Activated CD8-positive, alpha-beta memory T cell treated with anti-CD3 and anti-CD28 coated beads, Interleukin-2, amount 50 U/mL, for 24 hours (primary cell): ENCODE data around the gene TBX18.

Experiments used
- DNase-seq: peaks from one replicate; pipeline ENCODE4 v3.0.0-alpha.2; 2020; ENCODE audit errors: extremely low read depth

The TBX18 gene

DNA sequence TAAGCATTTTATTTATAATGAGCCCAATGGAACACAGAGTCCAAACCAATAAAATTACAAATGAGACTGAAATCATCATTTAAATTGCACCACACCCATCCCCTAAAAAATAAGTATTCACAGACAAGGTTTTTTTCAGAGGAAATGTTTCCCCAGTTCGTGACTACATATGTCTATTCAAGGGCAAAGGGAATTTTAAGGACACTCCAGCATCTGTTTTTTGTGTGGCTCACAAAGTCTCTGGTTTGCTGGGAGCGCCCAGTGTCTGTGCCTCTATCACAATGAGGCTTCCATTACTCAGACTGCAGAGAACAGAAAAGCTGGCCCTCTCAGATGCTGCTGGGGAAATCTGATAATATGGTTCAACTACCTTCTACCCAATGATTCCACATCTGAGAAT lies 16.0 kb downstream of the TBX18 start:
- DNase-seq, result no peak

- DNase-seq, result no peak
Observed at GRCh38 chr6:84743616-84744015, 20.8 kb downstream of the TBX18 start.

- DNase-seq, result no peak
Observed at GRCh38 chr6:84740385-84740784, 24.0 kb downstream of the TBX18 start.

- no peak for DNase-seq
Observed at GRCh38 chr6:84739866-84740208, 24.6 kb downstream of the TBX18 start.

DNA sequence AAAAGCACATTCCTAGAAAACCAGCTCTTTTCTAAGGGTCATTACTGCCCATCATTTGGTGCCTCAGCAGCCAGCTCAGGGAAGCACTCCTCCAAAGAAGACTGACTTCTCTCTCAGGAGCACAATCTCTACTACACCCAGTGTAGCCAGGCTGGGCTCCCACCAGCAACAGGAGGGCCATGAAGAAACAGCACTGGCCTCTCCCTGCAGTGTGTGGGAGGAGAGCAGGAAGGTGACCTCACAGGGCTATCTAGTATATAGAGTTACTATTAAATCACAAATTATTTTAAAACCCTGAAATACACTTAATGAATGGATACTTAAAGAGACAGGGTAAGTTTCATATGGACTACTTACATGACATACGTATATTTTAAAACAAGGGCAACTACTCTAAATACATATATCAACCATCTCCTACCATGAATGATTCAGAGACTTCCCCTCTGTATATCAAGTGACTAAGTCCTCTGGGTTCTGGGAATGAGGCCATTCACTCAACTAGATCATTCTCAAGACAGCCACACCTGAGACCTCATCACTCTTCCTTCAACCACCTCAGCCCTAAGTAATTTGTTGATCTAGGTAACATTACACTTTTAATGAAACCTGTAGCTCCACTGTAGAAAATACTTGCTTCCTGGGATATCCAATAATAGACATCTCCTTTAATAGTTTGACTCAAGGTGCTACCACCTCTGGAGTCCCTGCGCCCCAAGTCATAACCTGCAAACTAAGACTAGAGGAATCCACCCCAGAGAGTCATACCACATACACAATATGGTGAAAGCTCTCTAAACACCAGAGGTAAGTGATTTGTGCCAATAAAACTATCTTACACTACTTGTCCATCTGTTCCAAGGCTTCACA lies 25.2 kb downstream of the TBX18 start:
- no peak for DNase-seq

GRCh38 chr6:84733889-84734288 lies 30.5 kb downstream of the TBX18 start:
- no peak for DNase-seq

GRCh38 chr6:84731901-84732300 lies 32.5 kb downstream of the TBX18 start:
- no peak for DNase-seq

DNA sequence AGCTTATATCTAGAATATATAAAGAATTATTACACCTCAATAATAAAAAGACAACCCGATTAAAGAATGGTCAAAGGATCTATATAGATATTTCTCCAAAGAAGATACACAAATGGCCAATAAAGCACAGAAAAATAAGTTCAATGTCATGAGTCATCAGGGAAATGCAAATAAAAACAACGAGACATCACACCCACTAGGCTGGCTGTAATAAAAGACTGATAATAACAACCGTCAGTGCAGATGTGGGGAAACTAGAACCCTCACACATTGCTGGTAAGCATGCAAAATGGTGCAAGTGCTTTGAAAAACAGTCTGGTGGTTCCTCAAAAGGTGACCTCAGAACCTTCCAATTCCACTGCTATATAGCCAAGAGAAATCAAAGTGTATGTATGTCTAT lies 33.0 kb downstream of the TBX18 start:
- no peak for DNase-seq

- no peak for DNase-seq
Observed at GRCh38 chr6:84728602-84729001, 35.8 kb downstream of the TBX18 start.

GRCh38 chr6:84719152-84719551 lies 45.2 kb downstream of the TBX18 start:
- DNase-seq, result no peak

DNA sequence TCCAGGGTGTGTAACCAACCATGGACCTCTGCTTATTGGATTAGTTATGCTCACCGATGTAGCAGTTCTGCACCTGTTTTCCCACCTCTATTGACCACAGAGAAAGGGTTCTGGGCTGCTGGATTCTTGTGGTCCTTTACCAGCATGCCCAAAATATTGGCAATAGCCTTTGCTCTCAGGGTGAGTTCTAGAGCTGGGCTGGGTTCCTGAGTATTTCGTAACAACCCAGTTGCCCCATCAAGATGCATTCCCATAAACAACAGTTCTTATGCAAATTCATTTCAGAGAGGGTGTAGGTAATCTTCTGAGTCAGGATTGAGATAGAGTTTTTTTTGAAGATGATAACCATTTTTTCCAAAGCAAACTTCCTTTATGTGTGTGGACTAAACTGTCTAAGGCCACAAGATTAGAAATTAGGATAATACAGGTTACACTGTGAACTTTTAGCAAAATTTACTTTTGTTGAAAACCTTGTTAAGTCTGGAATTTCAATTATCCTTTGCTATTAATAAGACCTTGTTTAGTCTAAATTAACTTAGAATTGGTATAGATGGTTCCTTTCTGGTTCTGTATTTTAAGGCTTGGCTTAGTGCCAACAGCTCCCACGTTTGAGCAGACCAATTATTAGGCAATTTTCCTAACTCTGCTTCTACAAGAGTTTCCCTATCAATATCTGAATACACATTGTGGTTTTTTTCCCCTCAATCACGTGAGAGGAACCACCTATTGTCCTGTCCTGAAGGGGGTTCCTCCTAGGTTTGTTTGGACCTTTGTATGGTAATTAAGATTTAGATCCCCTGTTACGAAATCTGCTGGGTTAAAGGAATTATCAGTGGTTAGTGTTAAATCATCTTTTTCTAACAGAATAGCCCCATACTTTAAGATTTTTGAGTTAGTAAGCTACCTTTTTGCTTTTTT lies 46.1 kb downstream of the TBX18 start:
- DNase-seq, result no peak

GRCh38 chr6:84709121-84709520 lies 55.3 kb downstream of the TBX18 start:
- DNase-seq, result no peak

DNA sequence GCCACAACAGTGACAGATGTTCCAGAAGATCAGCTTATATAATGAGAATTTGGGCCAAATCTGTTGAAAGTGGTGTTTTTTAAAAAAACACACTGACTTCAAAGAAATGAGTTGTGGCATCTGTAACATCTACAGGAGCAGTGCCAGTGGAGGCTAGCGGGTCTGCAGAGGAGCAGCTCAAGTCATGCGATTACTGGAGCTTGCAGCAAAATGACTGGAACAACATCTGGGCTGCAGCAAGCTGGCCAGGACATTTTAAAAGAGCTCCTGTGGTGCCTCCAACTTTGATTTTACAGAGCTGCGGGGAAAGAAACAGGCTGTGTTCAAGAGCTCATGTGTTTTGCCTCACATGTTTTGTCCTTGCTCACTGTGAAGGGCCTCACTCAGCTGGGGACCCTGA lies 57.2 kb downstream of the TBX18 start:
- DNase-seq, result no peak

DNA sequence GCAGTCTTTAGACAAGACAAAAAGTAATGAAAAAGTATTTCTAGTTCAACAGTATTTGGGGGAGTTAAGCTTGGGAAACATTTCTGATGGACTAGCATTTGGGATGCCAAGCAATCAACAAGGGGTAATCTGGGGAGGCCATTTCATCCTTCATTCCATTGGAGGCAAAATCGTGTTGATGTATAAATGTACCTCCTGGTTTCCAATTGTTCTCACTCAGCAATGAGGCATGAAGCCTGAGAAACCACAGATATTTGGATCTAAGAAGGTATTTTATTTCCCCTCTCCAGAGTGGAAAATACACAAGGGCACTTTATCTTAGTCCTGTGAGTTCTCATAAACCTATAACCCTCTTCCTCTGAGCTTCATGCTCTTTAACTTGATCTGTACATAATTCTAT lies 68.2 kb downstream of the TBX18 start:
- no peak for DNase-seq

DNA sequence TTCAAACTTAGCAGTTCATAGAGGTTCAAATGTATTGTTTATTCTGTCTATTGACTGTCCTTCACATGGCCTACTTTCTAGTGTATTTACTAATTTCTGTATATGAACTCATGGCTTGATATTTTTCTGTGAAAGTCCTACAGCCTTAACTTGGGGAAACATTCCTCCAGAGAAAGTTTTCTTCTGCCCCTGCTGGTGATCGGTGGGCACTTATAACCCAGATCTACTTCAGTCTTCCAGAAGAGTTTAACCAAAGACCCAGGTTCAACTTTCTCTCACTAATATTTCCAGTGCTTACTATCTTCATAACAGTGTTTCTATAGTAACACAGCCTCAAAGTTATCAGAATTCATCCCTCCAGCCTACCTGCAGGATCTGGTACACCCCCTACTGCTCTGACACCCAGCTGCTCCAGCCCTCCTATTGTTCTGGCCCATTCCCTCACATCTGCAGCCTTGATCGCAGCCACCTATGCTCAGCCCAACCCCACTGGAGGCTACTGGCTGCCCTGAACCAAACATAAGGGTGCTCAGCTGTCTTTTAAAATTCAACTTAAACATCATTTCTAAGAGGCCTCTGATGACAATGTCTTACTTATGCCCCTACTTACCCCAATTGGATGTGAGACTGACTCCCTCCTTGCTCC lies 72.3 kb downstream of the TBX18 start:
- no peak for DNase-seq

DNA sequence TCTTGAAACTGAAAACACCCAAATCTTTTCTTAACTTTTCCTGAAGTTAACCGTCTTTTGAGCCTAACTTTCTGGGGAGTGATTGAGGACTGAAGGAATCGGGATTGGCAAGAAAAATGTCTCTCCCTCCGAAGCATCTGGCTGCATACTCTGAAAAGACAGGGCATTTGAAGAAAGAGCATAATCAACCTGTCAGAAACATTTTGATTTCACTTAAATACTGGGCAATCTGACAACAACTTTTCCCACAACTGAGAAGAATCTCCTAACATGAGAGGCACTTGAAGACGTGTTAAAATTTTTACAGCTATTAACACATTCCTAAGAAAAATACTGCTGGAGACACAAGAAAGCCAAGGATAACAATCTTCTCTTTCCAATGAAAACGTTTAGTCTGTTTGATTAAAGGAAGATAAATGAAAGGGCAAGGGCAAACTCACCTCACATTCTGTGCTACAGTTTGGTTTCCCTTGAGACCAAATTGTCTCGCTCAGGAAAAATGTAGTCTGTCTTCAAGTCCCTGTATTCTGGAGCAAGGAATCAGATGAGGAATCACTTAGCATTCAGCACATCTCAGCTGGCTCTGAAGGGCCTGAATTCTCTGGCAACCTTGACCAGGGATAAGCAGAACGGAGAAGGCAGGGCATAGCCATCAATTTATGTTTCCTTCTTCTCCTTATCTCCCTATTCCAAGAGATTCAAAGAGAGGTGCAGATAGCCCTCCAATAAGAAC lies 76.1 kb downstream of the TBX18 start:
- no peak for DNase-seq

DNA sequence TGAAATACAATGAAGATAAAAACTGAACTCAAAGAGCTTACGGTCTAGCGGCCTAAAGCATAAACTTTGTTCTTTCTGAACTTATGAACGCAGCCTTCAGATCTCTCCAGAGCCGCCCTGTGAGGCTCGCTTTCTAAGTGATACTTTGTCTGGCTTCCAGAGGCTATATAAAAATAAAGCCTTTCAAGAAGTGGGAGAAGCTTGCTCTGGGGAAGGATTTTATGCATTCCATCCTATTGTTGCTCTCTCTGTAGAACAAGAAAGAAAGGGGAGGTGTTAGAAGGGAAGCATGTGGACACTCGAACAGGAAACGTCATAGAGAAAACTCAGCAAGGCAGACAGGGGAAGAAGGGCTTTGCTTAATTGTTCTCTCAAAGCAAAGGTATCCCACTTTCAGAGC lies 77.0 kb downstream of the TBX18 start:
- DNase-seq, result no peak

DNA sequence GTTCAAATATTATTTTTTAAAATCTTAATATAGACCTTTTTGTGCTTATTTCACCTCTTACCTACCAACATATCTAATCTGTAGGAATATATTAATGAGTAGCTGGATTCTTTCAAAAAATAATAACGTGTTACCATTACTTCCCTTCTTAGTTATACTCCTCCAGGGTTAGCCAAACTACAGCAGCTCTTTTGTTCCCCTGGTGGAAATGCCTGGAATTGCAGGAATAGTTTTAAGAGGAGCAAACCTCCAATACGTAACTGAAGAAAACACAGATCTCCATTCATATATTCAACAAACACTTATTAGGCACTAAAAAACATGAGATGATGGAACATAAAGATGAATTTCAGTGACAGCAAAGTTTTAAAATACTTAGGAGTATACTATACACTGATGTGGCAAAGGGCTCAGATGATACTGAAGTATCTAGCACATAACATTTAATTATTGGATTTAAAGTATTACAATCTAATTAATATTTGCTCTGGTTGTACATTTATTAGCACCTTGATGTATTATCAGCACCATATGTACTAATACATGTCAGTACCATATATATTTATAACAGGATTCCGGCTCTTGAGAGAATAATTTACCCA lies 78.3 kb downstream of the TBX18 start:
- DNase-seq, result no peak

DNA sequence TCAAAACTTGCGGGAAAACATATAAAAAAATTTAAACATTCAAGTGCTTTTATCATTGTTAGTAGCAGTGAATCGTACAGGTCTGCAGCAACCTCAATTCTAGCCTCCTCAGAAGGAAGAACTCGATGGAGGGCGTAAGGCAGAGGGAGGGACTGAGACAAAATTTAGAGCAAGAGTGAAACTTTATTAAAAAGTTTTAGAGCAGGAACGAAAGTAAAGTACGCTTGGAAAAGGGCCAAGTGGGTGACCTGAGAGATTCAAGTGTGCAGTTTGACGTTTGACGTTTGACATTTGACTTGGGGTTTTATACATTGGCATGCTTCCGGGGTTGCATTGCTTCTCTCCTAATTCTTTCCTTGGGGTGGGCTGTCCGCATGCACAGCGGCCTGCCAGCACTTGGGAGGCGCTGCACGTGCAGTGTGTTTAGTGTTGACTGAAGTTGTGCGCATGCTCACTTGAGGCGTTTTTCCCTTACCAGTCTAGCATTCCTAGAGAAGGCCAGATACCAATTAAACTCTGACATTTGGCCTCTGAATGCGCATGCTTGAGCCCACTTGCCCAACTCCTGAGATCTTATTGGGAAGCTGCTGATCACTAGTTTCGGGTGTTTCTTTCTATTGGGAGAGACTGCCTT lies 82.6 kb downstream of the TBX18 start:
- no peak for DNase-seq

GRCh38 chr6:84675651-84676050 lies 88.7 kb downstream of the TBX18 start:
- no peak for DNase-seq

DNA sequence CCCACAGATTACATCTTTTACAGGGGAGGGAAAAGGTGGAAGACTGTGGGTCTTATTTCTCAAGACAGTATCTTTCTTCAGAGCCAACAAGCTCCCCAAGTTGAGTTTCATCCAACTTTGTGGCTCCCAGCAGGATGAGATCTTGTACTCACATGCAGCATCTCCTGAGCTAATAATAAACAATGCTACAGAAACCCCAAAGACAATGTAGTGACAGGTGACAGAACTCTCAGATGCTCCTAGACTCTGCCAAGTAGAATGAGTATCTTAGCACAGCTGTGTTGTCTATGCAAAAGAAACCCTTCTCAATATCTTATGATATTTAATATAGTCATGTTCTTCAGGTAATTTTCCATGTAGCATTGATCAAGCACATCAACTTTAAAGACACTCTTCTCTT lies 90.0 kb downstream of the TBX18 start:
- no peak for DNase-seq
